ENCODE data around the gene WFDC2.

The WFDC2 gene

GRCh38 chr20:45469336-45470261 is at the start of gene WFDC2:
Gene WFDC2 (plus strand): TSS chr20:45469753. CDS start chr20:45469782, 29 bp downstream.
- DNase-seq (ENCODE audit: low read depth in 1 of 2, low spot score in 1 of 2), result no peak

- no peak for DNase-seq (ENCODE audit: low read depth in 1 of 2, low spot score in 1 of 2)
Measured at GRCh38 chr20:45420125-45420524, 49.4 kb upstream of the WFDC2 start.

- no peak for DNase-seq (ENCODE audit: low read depth in 1 of 2, low spot score in 1 of 2)
Measured at GRCh38 chr20:45423700-45424099, 45.9 kb upstream of the WFDC2 start.

GRCh38 chr20:45425561-45425960 is 44.0 kb upstream of the WFDC2 start:
- DNase-seq (ENCODE audit: low read depth in 1 of 2, low spot score in 1 of 2), result no peak

- no peak for DNase-seq (ENCODE audit: low read depth in 1 of 2, low spot score in 1 of 2)
Measured at GRCh38 chr20:45426320-45427016, 43.1 kb upstream of the WFDC2 start.

GRCh38 chr20:45427236-45428149 is 42.1 kb upstream of the WFDC2 start:
- DNase-seq (ENCODE audit: low read depth in 1 of 2, low spot score in 1 of 2), result no peak

GRCh38 chr20:45429618-45430017 is 39.9 kb upstream of the WFDC2 start:
- DNase-seq (ENCODE audit: low read depth in 1 of 2, low spot score in 1 of 2), result no peak

GRCh38 chr20:45432294-45432693 is 37.3 kb upstream of the WFDC2 start:
- DNase-seq (ENCODE audit: low read depth in 1 of 2, low spot score in 1 of 2), result no peak

- DNase-seq (ENCODE audit: low read depth in 1 of 2, low spot score in 1 of 2), result no peak
Measured at GRCh38 chr20:45433316-45433715, 36.2 kb upstream of the WFDC2 start.

- DNase-seq (ENCODE audit: low read depth in 1 of 2, low spot score in 1 of 2), result no peak
Measured at GRCh38 chr20:45433976-45434375, 35.6 kb upstream of the WFDC2 start.

GRCh38 chr20:45436732-45437485 is 32.6 kb upstream of the WFDC2 start:
- DNase-seq (ENCODE audit: low read depth in 1 of 2, low spot score in 1 of 2), result peak; percentile 77 to 86

GRCh38 chr20:45440424-45440823 is 29.1 kb upstream of the WFDC2 start:
- no peak for DNase-seq (ENCODE audit: low read depth in 1 of 2, low spot score in 1 of 2)

GRCh38 chr20:45440891-45441685 is 28.5 kb upstream of the WFDC2 start:
- no peak for DNase-seq (ENCODE audit: low read depth in 1 of 2, low spot score in 1 of 2)

GRCh38 chr20:45441746-45442145 is 27.8 kb upstream of the WFDC2 start:
- no peak for DNase-seq (ENCODE audit: low read depth in 1 of 2, low spot score in 1 of 2)

GRCh38 chr20:45444050-45444449 is 25.5 kb upstream of the WFDC2 start:
- no peak for DNase-seq (ENCODE audit: low read depth in 1 of 2, low spot score in 1 of 2)

GRCh38 chr20:45445805-45446562 is 23.6 kb upstream of the WFDC2 start:
- no peak for DNase-seq (ENCODE audit: low read depth in 1 of 2, low spot score in 1 of 2)

- no peak for DNase-seq (ENCODE audit: low read depth in 1 of 2, low spot score in 1 of 2)
Measured at GRCh38 chr20:45448270-45448669, 21.3 kb upstream of the WFDC2 start.

- no peak for DNase-seq (ENCODE audit: low read depth in 1 of 2, low spot score in 1 of 2)
Measured at GRCh38 chr20:45449528-45449927, 20.0 kb upstream of the WFDC2 start.

All from activated T-helper 1 cell treated with anti-CD3 and anti-CD28 coated beads, Interleukin-2, amount 50 U/mL, for 16 hours (primary cell).